Mucosa of rectum (tissue), 2 donors: ENCODE data around the gene CEP112.
A peak's percentile ranks its signal among the peaks of the same experiment; 100 is the strongest.

Experiments
- H3K27ac ChIP-seq, 2 donors: one replicate each; pipeline ENCODE4 v1.7.0; 2013; ENCODE audit warnings: inconsistent platforms in 2 of 2, low read depth in 2 of 2, low read length in 2 of 2
- H3K27me3 ChIP-seq, 2 donors: one replicate each; pipeline ENCODE4 v1.7.0; 2013; ENCODE audit warnings: low read length in 2 of 2; ENCODE audit not compliant: control insufficient read depth in 2 of 2, insufficient read depth in 2 of 2
- H3K36me3 ChIP-seq, 2 donors: one replicate each; pipeline ENCODE4 v1.7.0; 2013; ENCODE audit warnings: low read length in 2 of 2; ENCODE audit not compliant: control insufficient read depth in 2 of 2, insufficient read depth in 2 of 2
- H3K4me1 ChIP-seq, 2 donors: one replicate each; pipeline ENCODE4 v1.7.0; 2013; ENCODE audit warnings: low read length in 2 of 2, mild to moderate bottlenecking in 1 of 2; ENCODE audit not compliant: control insufficient read depth in 2 of 2, insufficient read depth in 2 of 2
- H3K4me3 ChIP-seq, 2 donors: one replicate each; pipeline ENCODE4 v1.7.0; 2013; ENCODE audit warnings: low read length in 2 of 2
- H3K9ac ChIP-seq, 2 donors: one replicate each; pipeline ENCODE4 v1.7.0; 2013; ENCODE audit warnings: low read length in 2 of 2, low read depth in 1 of 2, mild to moderate bottlenecking in 1 of 2
- H3K9me3 ChIP-seq, 2 donors: one replicate each; pipeline ENCODE4 v1.7.0; 2013; ENCODE audit warnings: low read length in 2 of 2; ENCODE audit not compliant: control insufficient read depth in 2 of 2
- donor health status: healthy.
- donor health status: Normal muscosa, but diverticular disease.

Gene CEP112

GRCh38 chr17:65723431-65724151 is 468.3 kb downstream of the CEP112 start:
- no peaks in the 10 kb centered on the region for H3K27me3 ChIP-seq
- H3K4me1 ChIP-seq, result no peaks in the 10 kb centered on the region
- no peak overlapping the region for H3K27ac ChIP-seq
- H3K9me3 ChIP-seq, result no peaks in the 10 kb centered on the region
- no peak overlapping the region for H3K9ac ChIP-seq
- no peaks in the 10 kb centered on the region for H3K36me3 ChIP-seq
- no peak overlapping the region for H3K4me3 ChIP-seq

- Histone ChIP-seq H3K9ac (no peak overlapping the region), H3K36me3 (no peaks in the 10 kb centered on the region), H3K9me3 (no peaks in the 10 kb centered on the region), H3K4me1 (no peaks in the 10 kb centered on the region), H3K27me3 (no peaks in the 10 kb centered on the region), H3K4me3 (no peak overlapping the region), H3K27ac (no peak overlapping the region)
These were observed 473.3 kb downstream of the CEP112 start for GRCh38 chr17:65718601-65719000.

- H3K4me1 ChIP-seq, result no peaks in the 10 kb centered on the region
- no peak overlapping the region for H3K9ac ChIP-seq
- H3K36me3 ChIP-seq, result no peaks in the 10 kb centered on the region
- no peak overlapping the region for H3K27ac ChIP-seq
- H3K4me3 ChIP-seq, result no peak overlapping the region
- H3K27me3 ChIP-seq, result no peaks in the 10 kb centered on the region
- H3K9me3 ChIP-seq, result no peaks in the 10 kb centered on the region
These were observed 479.3 kb downstream of the CEP112 start for GRCh38 chr17:65712383-65713267.

- H3K9me3 ChIP-seq, result no peaks in the 10 kb centered on the region
- no peaks in the 10 kb centered on the region for H3K36me3 ChIP-seq
- no peak overlapping the region for H3K27ac ChIP-seq
- peak overlapping the region; percentile 20 to 56 for H3K4me3 ChIP-seq
- H3K9ac ChIP-seq, result no peak overlapping the region
- no peaks in the 10 kb centered on the region for H3K27me3 ChIP-seq
- no peaks in the 10 kb centered on the region for H3K4me1 ChIP-seq
These were observed 480.2 kb downstream of the CEP112 start for GRCh38 chr17:65711671-65712276.

- Histone ChIP-seq H3K36me3 (no peaks in the 10 kb centered on the region), H3K9me3 (no peaks in the 10 kb centered on the region), H3K9ac (no peak overlapping the region), H3K4me3 (no peak overlapping the region), H3K27ac (no peak overlapping the region), H3K4me1 (no peaks in the 10 kb centered on the region), H3K27me3 (no peaks in the 10 kb centered on the region)
These were observed 484.2 kb downstream of the CEP112 start for GRCh38 chr17:65707780-65708179.

- no peak overlapping the region for H3K4me3 ChIP-seq
- H3K36me3 ChIP-seq, result no peaks in the 10 kb centered on the region
- no peak overlapping the region for H3K27ac ChIP-seq
- no peaks in the 10 kb centered on the region for H3K9me3 ChIP-seq
- no peak overlapping the region for H3K9ac ChIP-seq
- no peaks in the 10 kb centered on the region for H3K4me1 ChIP-seq
- H3K27me3 ChIP-seq, result no peaks in the 10 kb centered on the region
These were observed 487.2 kb downstream of the CEP112 start for GRCh38 chr17:65704731-65705130.

- H3K9me3 ChIP-seq, result no peaks in the 10 kb centered on the region
- no peak overlapping the region for H3K9ac ChIP-seq
These were observed 488.0 kb downstream of the CEP112 start for GRCh38 chr17:65703891-65704290.

GRCh38 chr17:65699459-65699858 is 492.5 kb downstream of the CEP112 start:
- Histone ChIP-seq H3K9me3 (no peaks in the 10 kb centered on the region), H3K4me1 (peaks cover 3 to 7% of the 10 kb centered on the region in 2 donors), H3K9ac (no peak overlapping the region), H3K36me3 (no peaks in the 10 kb centered on the region), H3K27me3 (no peaks in the 10 kb centered on the region), H3K4me3 (no peak overlapping the region), H3K27ac (no peak overlapping the region)

More at GRCh38 chr17:65703891-65704290, 488.0 kb downstream of the CEP112 start:
- Histone ChIP-seq H3K27me3 (no peaks in the 10 kb centered on the region), H3K36me3 (no peaks in the 10 kb centered on the region), H3K4me3 (no peak overlapping the region), H3K27ac (no peak overlapping the region), H3K4me1 (no peaks in the 10 kb centered on the region)

- no peaks in the 10 kb centered on the region for H3K36me3 ChIP-seq
- no peak overlapping the region for H3K9ac ChIP-seq
- peaks cover 3 to 7% of the 10 kb centered on the region in 2 donors for H3K4me1 ChIP-seq
- H3K27ac ChIP-seq, result no peak overlapping the region
- H3K27me3 ChIP-seq, result no peaks in the 10 kb centered on the region
- H3K9me3 ChIP-seq, result no peaks in the 10 kb centered on the region
- H3K4me3 ChIP-seq, result no peak overlapping the region
These were observed 493.4 kb downstream of the CEP112 start for GRCh38 chr17:65698381-65699061.
